ENCODE results near the gene IL12B. TPM values are rescaled to one million over a fixed set of nuclear protein-coding genes. Genes with fewer than 3 reads are reported as not detected.
A peak's percentile ranks its signal among the peaks of the same experiment; 100 is the strongest.

The IL12B gene
- polyA plus RNA-seq, 1 donor (not counting 4 experiments of a cell fraction or from before 2014, with no cell fraction given): not detected

DNA sequence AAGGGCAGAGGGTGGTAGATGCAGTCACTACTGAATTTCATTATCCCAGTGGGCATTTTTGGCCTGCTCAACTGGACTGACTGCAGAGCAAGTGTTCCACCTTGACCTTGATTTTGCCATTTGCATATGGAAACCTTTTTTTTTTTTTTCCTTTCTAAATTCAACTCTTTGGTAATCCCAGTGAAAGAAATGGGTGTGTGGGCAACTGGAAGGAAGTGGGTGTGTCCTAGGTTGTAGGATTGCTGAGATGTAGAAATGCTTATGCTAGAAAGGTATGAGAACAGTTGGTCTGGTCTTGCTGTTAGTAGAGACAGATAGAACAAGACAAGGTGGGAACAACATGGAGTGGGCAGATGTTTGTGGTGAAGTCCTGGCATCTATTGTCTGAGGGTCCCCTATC lies 7.8 kb upstream of the IL12B start:
- no peaks in the 10 kb centered on the region for H3K27me3 ChIP-seq (ENCODE audit: control insufficient read depth, extremely low read depth, insufficient read depth, low read length)
- H3K36me3 ChIP-seq (ENCODE audit: control insufficient read depth in 2 of 2, extremely low read depth in 1 of 2, insufficient read depth in 2 of 2, low read length in 2 of 2): no peaks in the 10 kb centered on the region
- no peak overlapping the region for H2AFZ ChIP-seq (ENCODE audit: control insufficient read depth, low read length)
- dilution Hi-C loops (cut with MboI; ENCODE audit: extremely low pct_ligation_motif_present, low sequenced_read_pairs): no loop called here
- H3K9me1 ChIP-seq (ENCODE audit: control insufficient read depth, extremely low read depth, insufficient read depth, low read length): no peaks in the 10 kb centered on the region
- peak overlapping the region; percentile 73 for H3K27ac ChIP-seq (ENCODE audit: control insufficient read depth, insufficient read depth, low read length)
- H3K9me3 ChIP-seq (ENCODE audit: control insufficient read depth, low read depth, low read length): no peaks in the 10 kb centered on the region
- H4K20me1 ChIP-seq (ENCODE audit: control insufficient read depth, extremely low read depth, insufficient read depth, low read length): no peaks in the 10 kb centered on the region
- peak overlapping the region; percentile 11 for H3K9ac ChIP-seq (ENCODE audit: control insufficient read depth, extremely low read depth, insufficient read depth, low read length)
- no peaks in the 10 kb centered on the region for H3K79me2 ChIP-seq (ENCODE audit: control insufficient read depth, insufficient read depth, low read length)
- H3K4me3 ChIP-seq (ENCODE audit: control insufficient read depth in 2 of 3, extremely low read depth in 1 of 3, insufficient read depth in 2 of 3, low read depth in 1 of 3, low read length in 3 of 3): no peak overlapping the region
- no peak for FAIRE-seq
- TF ChIP-seq, protein P1, sequence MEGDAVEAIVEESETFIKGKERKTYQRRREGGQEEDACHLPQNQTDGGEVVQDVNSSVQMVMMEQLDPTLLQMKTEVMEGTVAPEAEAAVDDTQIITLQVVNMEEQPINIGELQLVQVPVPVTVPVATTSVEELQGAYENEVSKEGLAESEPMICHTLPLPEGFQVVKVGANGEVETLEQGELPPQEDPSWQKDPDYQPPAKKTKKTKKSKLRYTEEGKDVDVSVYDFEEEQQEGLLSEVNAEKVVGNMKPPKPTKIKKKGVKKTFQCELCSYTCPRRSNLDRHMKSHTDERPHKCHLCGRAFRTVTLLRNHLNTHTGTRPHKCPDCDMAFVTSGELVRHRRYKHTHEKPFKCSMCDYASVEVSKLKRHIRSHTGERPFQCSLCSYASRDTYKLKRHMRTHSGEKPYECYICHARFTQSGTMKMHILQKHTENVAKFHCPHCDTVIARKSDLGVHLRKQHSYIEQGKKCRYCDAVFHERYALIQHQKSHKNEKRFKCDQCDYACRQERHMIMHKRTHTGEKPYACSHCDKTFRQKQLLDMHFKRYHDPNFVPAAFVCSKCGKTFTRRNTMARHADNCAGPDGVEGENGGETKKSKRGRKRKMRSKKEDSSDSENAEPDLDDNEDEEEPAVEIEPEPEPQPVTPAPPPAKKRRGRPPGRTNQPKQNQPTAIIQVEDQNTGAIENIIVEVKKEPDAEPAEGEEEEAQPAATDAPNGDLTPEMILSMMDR (optimal IDR thresholded peaks at IDR 0.05 in 1 of 3, IDR thresholded peaks at IDR 0.05 in 1 of 3, conservative IDR thresholded peaks at IDR 0.05 in 1 of 3; ENCODE audit: extremely low read depth in 1 of 3, insufficient read depth in 2 of 3, low read length in 3 of 3): no peak
- TF ChIP-seq EZH2 (IDR thresholded peaks at IDR 0.05; ENCODE audit: low read length): no peak
- DNase-seq (ENCODE audit: low read depth, low spot score): no peak
- peak overlapping the region; percentile 50 for H3K4me2 ChIP-seq (ENCODE audit: control insufficient read depth, extremely low read depth, insufficient read depth, low read depth, low read length)
- H3K4me1 ChIP-seq (ENCODE audit: control insufficient read depth, extremely low read depth, insufficient read depth, low read length): peaks cover 48% of the 10 kb centered on the region

DNA sequence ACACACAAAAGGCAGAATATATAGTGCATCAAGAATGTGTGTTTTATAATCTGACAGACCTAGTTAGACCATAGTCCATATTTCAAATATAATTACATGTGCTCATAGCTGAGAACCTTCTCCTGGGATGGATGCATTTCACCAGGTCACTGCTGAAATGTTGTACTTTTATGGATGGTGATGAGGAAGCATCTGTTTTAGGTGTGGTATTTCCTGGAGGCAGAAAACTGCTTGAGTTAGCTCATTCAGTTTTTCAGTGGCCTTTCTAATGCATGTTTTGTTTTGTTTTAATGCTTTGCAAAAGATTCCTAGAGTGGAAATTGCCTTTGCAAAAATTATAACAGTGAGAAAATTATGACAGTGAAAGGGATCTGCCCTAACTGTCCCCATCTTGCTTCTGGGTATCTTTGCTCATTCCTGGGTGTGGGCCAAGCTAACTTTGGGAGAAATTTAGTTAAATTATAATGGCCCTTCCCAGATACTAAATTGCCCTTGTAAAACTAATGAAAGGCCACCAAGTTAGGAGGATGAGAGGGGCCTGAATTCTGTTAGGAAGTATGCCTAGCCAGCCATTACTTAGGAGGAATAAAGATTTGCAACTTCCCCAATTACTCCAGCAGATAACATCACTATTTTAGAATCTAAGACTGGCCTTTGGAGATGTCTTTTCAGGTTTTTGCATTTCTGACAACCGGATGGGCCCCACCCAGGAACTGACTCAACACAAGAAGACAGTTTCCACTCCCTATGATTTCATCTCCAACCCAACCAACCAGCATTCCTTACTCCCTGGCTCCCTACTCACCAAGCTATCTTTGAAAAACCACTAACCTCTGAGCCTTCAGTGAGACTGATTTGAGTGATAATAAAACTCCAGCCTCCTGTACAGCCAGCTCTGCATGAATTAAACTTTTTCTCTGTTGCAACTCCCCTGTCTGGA lies 7.0 kb upstream of the IL12B start:
- dilution Hi-C loops (cut with MboI; ENCODE audit: extremely low pct_ligation_motif_present, low sequenced_read_pairs): no loop called here
- no peaks in the 10 kb centered on the region for H3K79me2 ChIP-seq (ENCODE audit: control insufficient read depth, insufficient read depth, low read length)

More for the DNA sequence above, 7.0 kb upstream of the IL12B start:
- Histone ChIP-seq H3K27ac (ENCODE audit: control insufficient read depth, insufficient read depth, low read length) (peak overlapping the region; percentile 73), H3K36me3 (ENCODE audit: control insufficient read depth in 2 of 2, extremely low read depth in 1 of 2, insufficient read depth in 2 of 2, low read length in 2 of 2) (no peaks in the 10 kb centered on the region), H2AFZ (ENCODE audit: control insufficient read depth, low read length) (no peak overlapping the region), H3K4me3 (ENCODE audit: control insufficient read depth in 2 of 3, extremely low read depth in 1 of 3, insufficient read depth in 2 of 3, low read depth in 1 of 3, low read length in 3 of 3) (no peak overlapping the region), H4K20me1 (ENCODE audit: control insufficient read depth, extremely low read depth, insufficient read depth, low read length) (no peaks in the 10 kb centered on the region), H3K9ac (ENCODE audit: control insufficient read depth, extremely low read depth, insufficient read depth, low read length) (peak overlapping the region; percentile 11), H3K4me2 (ENCODE audit: control insufficient read depth, extremely low read depth, insufficient read depth, low read depth, low read length) (peak overlapping the region; percentile 50), H3K9me1 (ENCODE audit: control insufficient read depth, extremely low read depth, insufficient read depth, low read length) (no peaks in the 10 kb centered on the region), H3K4me1 (ENCODE audit: control insufficient read depth, extremely low read depth, insufficient read depth, low read length) (peaks cover 47% of the 10 kb centered on the region), H3K27me3 (ENCODE audit: control insufficient read depth, extremely low read depth, insufficient read depth, low read length) (no peaks in the 10 kb centered on the region), H3K9me3 (ENCODE audit: control insufficient read depth, low read depth, low read length) (no peaks in the 10 kb centered on the region)
- FAIRE-seq (peak; percentile 97), DNase-seq (ENCODE audit: low read depth, low spot score) (peak; percentile 76)
- TF ChIP-seq EZH2 (IDR thresholded peaks at IDR 0.05; ENCODE audit: low read length): no peak
- TF ChIP-seq, protein P1 (optimal IDR thresholded peaks at IDR 0.05 in 1 of 3, IDR thresholded peaks at IDR 0.05 in 1 of 3, conservative IDR thresholded peaks at IDR 0.05 in 1 of 3; ENCODE audit: extremely low read depth in 1 of 3, insufficient read depth in 2 of 3, low read length in 3 of 3): no peak
